ENCODE results near the gene BIRC7. TPM values are rescaled to one million over a fixed set of nuclear protein-coding genes. Genes with fewer than 3 reads are reported as not detected.

BIRC7 gene
- total and polyA plus RNA-seq, 2 of the 4 experiments (the other 2 are of a cell fraction), result not detected

- Histone ChIP-seq H2BK5ac (ENCODE audit: low read depth, low read length, poor library complexity, severe bottlenecking) (no peak overlapping the region), H3K36me3 (ENCODE audit: control insufficient read depth, insufficient read depth, low read length) (peaks cover 29% of the 10 kb centered on the region), H3K9me1 (ENCODE audit: insufficient read depth, low read length) (peaks cover 6% of the 10 kb centered on the region; the same call in 1 of the 2 replicates), H3K56ac (ENCODE audit: extremely low read depth, insufficient read depth, low read length) (no peak overlapping the region), H3K4me2 (ENCODE audit: low read depth, low read length) (peak overlapping the region; percentile 96; the same call in 1 of the 2 replicates), H2BK15ac (ENCODE audit: low read depth, low read length) (no peak overlapping the region), H3K79me1 (ENCODE audit: low read depth in 1 of 2, low read length in 2 of 2) (peaks cover 23 to 53% of the 10 kb centered on the region in 2 experiments), H3K9ac (ENCODE audit: low read depth, low read length) (no peak overlapping the region), H3K9me3 (ENCODE audit: control insufficient read depth, insufficient read depth, low read length) (no peaks in the 10 kb centered on the region), H2BK120ac (ENCODE audit: low read depth, low read length) (no peak overlapping the region), H3K4me1 (ENCODE audit: control insufficient read depth, insufficient read depth, low read length) (peaks cover 6% of the 10 kb centered on the region), H4K91ac (ENCODE audit: insufficient read depth, low read depth, low read length) (no peak overlapping the region), H4K8ac (ENCODE audit: low read depth in 2 of 2, low read length in 2 of 2) (no peak overlapping the region), H3K23ac (ENCODE audit: low read depth, low read length) (no peak overlapping the region), H4K20me1 (ENCODE audit: insufficient read depth, low read length) (peaks cover 57% of the 10 kb centered on the region), H3K4ac (ENCODE audit: low read depth, low read length) (no peak overlapping the region), H2BK20ac (ENCODE audit: low read depth, low read length) (no peak overlapping the region), H2AK9ac (replicated peaks; ENCODE audit: low read depth, low read length, poor library complexity) (no peak overlapping the region), H3K18ac (ENCODE audit: low read depth, low read length) (no peak overlapping the region), H4K5ac (ENCODE audit: low read depth, low read length) (no peak overlapping the region), H2AFZ (replicated peaks; ENCODE audit: low read length, poor library complexity) (no peak overlapping the region), H3K14ac (replicated peaks; ENCODE audit: low read depth, low read length) (no peak overlapping the region), H2AK5ac (ENCODE audit: low read depth, low read length) (no peak overlapping the region), H3K4me3 (ENCODE audit: insufficient read depth, low read depth, low read length) (no peak overlapping the region), H3K27me3 (ENCODE audit: control insufficient read depth, insufficient read depth, low read length) (peaks cover 2% of the 10 kb centered on the region; the same call in 1 of the 2 replicates), H3K27ac (ENCODE audit: insufficient read depth, low read length) (no peak overlapping the region)
- intact Hi-C loops (cut with micrococcal nuclease) (no loop called here), dilution Hi-C loops (cut with HindIII; ENCODE audit: low sequenced_read_pairs, unreplicated experiment) (no loop called here), in situ Hi-C loops (cut with MboI; ENCODE audit: low sequenced_read_pairs) (no loop called here)
- no TSS peak for BruUV-seq (replicated peaks)
- CTCF ChIA-PET, result interaction anchor here (0.6 to 2.2 kb wide), 2 partner anchors 9 to 1189 kb away, joined by 3 to 10 read pairs; no protein-coding TSS in a partner anchor
- POLR2A ChIA-PET (ENCODE audit: unreplicated experiment), result no interaction called here
- ATAC-seq (ENCODE audit: low read depth) (no peak), DNase-seq (no peak)
- WGBS, 2 experiments (ENCODE audit: extremely low coverage in 2 of 2, insufficient read length in 1 of 2), result 100% methylated on average over 1 of the region's 6 CpGs; no CpG with 5 or more reads in 1 of the 2 experiments
- no peak for TF ChIP-seq MXI1 (IDR thresholded peaks at IDR 0.05; ENCODE audit: borderline replicate concordance, low read depth, low read length)
- no peak for TF ChIP-seq RAD21 (IDR thresholded peaks at IDR 0.05; ENCODE audit: low read length)
- TF ChIP-seq CHD1 (IDR thresholded peaks at IDR 0.05; ENCODE audit: low read depth, low read length), result no peak
- TF ChIP-seq CTCF (conservative IDR thresholded peaks at IDR 0.05; ENCODE audit: low read depth, low read length), result no peak
- TF ChIP-seq MAZ (IDR thresholded peaks at IDR 0.05; ENCODE audit: borderline replicate concordance, low read depth, low read length), result no peak
- no peak for TF ChIP-seq FOS (IDR thresholded peaks at IDR 0.05; ENCODE audit: low read depth, low read length)
- TF ChIP-seq CEBPB (IDR thresholded peaks at IDR 0.05; ENCODE audit: low read depth, low read length), result no peak
- TF ChIP-seq, protein P1, sequence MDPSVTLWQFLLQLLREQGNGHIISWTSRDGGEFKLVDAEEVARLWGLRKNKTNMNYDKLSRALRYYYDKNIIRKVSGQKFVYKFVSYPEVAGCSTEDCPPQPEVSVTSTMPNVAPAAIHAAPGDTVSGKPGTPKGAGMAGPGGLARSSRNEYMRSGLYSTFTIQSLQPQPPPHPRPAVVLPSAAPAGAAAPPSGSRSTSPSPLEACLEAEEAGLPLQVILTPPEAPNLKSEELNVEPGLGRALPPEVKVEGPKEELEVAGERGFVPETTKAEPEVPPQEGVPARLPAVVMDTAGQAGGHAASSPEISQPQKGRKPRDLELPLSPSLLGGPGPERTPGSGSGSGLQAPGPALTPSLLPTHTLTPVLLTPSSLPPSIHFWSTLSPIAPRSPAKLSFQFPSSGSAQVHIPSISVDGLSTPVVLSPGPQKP (IDR thresholded peaks at IDR 0.05; ENCODE audit: borderline replicate concordance, low read depth, low read length), result no peak
- TF ChIP-seq POLR2A (IDR thresholded peaks at IDR 0.05; ENCODE audit: low read depth, low read length), result no peak
- TF ChIP-seq MAFK (IDR thresholded peaks at IDR 0.05; ENCODE audit: low read depth, low read length), result no peak
- TF ChIP-seq BHLHE40 (IDR thresholded peaks at IDR 0.05; ENCODE audit: low read depth, low read length), result no peak
- TF ChIP-seq USF2 (IDR thresholded peaks at IDR 0.05; ENCODE audit: low read depth, low read length), result no peak
- TF ChIP-seq RFX5 (IDR thresholded peaks at IDR 0.05; ENCODE audit: low read depth, low read length), result no peak
Measured at GRCh38 chr20:63214514-63214913, 21.2 kb upstream of the BIRC7 start.

Measured in IMR-90 (cell line).